ENCODE measurements around the gene MAP1LC3A. TPM values are rescaled to one million over a fixed set of nuclear protein-coding genes. Genes with fewer than 3 reads are reported as not detected.
A peak's percentile ranks its signal among the peaks of the same experiment; 100 is the strongest.

Gene MAP1LC3A
- total and polyA plus RNA-seq, 12 donors = 61.5 to 137 (median 74.6) TPM

DNA sequence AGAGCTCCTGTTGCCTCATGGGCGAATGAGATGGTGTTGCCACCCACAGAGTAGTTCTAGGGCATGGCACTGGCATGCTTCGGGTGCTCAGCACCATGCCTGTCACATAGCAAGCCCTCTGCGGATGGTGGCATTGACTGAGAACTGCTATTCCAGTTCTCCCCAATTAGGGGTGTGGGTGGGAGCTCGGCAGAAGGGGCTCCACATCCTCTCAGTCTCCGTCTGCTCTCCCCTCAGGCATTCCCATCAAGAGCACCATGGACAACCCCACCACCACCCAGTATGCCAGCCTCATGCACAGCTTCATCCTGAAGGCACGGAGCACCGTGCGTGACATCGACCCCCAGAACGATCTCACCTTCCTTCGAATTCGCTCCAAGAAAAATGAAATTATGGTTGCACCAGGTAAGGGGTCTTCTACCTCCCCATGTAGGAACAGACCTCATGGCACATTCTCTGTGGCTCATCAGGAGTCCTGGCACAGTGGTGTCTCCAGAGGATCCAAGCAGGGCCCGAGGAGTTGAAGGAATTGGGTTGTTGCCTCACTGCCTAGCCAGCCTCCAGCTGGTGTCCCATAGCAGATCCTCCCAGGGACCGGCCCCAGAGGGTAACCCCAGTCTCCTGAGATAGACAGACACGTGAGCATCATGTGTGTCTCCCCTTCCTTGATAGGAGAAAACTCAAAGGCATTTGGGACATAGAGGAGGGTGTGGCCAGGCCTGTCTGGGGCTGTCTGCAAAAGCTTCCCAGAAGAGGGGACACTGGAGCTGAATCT lies 23.9 kb upstream of the MAP1LC3A start:
- ATAC-seq = no peak
- H3K27ac ChIP-seq = no peak overlapping the region
- no peaks in the 10 kb centered on the region for H3K27me3 ChIP-seq
- peaks cover 0 to 100% (median 46%) of the 10 kb centered on the region in 9 donors for H3K36me3 ChIP-seq
- no peak for DNase-seq
- no peak overlapping the region for H3K4me3 ChIP-seq
- peaks cover 0 to 32% (median 12%) of the 10 kb centered on the region in 9 donors for H3K4me1 ChIP-seq
- 88 to 91% methylated on average over 15 of the region's 15 CpGs for WGBS, 2 donors
- TF ChIP-seq, protein P1, sequence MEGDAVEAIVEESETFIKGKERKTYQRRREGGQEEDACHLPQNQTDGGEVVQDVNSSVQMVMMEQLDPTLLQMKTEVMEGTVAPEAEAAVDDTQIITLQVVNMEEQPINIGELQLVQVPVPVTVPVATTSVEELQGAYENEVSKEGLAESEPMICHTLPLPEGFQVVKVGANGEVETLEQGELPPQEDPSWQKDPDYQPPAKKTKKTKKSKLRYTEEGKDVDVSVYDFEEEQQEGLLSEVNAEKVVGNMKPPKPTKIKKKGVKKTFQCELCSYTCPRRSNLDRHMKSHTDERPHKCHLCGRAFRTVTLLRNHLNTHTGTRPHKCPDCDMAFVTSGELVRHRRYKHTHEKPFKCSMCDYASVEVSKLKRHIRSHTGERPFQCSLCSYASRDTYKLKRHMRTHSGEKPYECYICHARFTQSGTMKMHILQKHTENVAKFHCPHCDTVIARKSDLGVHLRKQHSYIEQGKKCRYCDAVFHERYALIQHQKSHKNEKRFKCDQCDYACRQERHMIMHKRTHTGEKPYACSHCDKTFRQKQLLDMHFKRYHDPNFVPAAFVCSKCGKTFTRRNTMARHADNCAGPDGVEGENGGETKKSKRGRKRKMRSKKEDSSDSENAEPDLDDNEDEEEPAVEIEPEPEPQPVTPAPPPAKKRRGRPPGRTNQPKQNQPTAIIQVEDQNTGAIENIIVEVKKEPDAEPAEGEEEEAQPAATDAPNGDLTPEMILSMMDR (IDR thresholded peaks at IDR 0.05) = no peak
- H3K9me3 ChIP-seq = no peaks in the 10 kb centered on the region
- intact Hi-C loops (cut with DNase I) = loop anchor here in 7 of 10 donors (5.0 to 10.0 kb wide), 3 partner anchors 170 to 220 kb away; partner anchors contain the start of gene TP53INP2 (in 1 of the 7)

DNA sequence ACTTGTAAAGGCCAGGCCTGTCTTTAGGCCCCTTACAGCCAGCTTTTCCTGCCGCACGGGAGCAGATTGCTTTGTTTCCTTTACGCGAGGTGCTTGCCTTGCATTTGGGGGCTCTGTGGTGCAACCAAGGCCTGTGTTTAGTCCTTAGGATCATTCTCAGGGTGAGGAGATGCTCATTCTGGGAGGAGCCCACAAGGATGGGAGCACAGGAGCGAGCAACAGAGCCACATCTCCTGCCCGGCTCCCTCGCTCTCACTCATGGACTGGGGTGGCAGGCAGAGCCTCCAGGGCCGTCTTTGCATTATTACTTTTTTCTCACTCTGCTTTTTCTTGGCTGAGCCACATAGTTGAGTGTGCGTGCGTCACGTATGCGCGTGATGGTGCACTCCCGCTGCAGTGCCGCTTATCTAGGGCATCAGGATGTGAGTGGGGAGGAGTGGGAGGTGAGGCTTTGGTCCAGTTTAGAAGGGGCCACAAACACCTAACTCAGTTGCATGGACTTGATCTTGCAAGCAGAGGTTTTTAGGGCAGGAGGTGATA lies 23.1 kb upstream of the MAP1LC3A start:
- TF ChIP-seq, protein P1 (IDR thresholded peaks at IDR 0.05) = no peak
- no peak for DNase-seq
- no peak for ATAC-seq
- peaks cover 0 to 24% (median 5%) of the 10 kb centered on the region in 9 donors for H3K4me1 ChIP-seq
- intact Hi-C loops (cut with DNase I) = loop anchor here in 7 of 10 donors (5.0 to 10.0 kb wide), 3 partner anchors 169 to 219 kb away; partner anchors contain the start of gene TP53INP2 (in 1 of the 7)
- H3K9me3 ChIP-seq = no peaks in the 10 kb centered on the region
- peaks cover 0 to 100% (median 50%) of the 10 kb centered on the region in 9 donors for H3K36me3 ChIP-seq
- H3K27ac ChIP-seq = no peak overlapping the region
- H3K27me3 ChIP-seq = no peaks in the 10 kb centered on the region
- WGBS, 2 donors = 94 to 95% methylated on average over 15 of the region's 15 CpGs
- no peak overlapping the region for H3K4me3 ChIP-seq

- Histone ChIP-seq H3K27ac (no peak overlapping the region), H3K36me3 (peaks cover 0 to 100% (median 54%) of the 10 kb centered on the region in 9 donors), H3K4me1 (peaks cover 0 to 23% (median 2%) of the 10 kb centered on the region in 9 donors), H3K4me3 (no peak overlapping the region), H3K9me3 (no peaks in the 10 kb centered on the region), H3K27me3 (no peaks in the 10 kb centered on the region)
- TF ChIP-seq, protein P1 (IDR thresholded peaks at IDR 0.05) = no peak
- 90 to 91% methylated on average over 2 of the region's 2 CpGs for WGBS, 2 donors
- DNase-seq = no peak
- ATAC-seq = no peak
- intact Hi-C loops (cut with DNase I) = loop anchor here in 7 of 10 donors (5.0 to 10.0 kb wide), 3 partner anchors 169 to 219 kb away; partner anchors contain the start of gene TP53INP2 (in 1 of the 7)
Measured at GRCh38 chr20:34535857-34536256, 22.7 kb upstream of the MAP1LC3A start.

GRCh38 chr20:34536798-34537394 lies 21.6 kb upstream of the MAP1LC3A start:
- Histone ChIP-seq H3K27me3 (no peaks in the 10 kb centered on the region), H3K4me1 (peaks cover 0 to 24% (median 7%) of the 10 kb centered on the region in 9 donors), H3K9me3 (no peaks in the 10 kb centered on the region), H3K27ac (no peak overlapping the region), H3K36me3 (peaks cover 0 to 100% (median 64%) of the 10 kb centered on the region in 9 donors), H3K4me3 (no peak overlapping the region)
- TF ChIP-seq, protein P1 (IDR thresholded peaks at IDR 0.05) = peak in 8 of 9 donors; percentile 28 to 65 (median 54)
- WGBS, 2 donors = 54 to 66% methylated on average over 10 of the region's 10 CpGs
- DNase-seq (peak; percentile 61 to 70), ATAC-seq (peak; percentile 57 to 77 (median 72))
- intact Hi-C loops (cut with DNase I) = loop anchor here in 7 of 10 donors (5.0 to 10.0 kb wide), 3 partner anchors 168 to 218 kb away; partner anchors contain the start of gene TP53INP2 (in 1 of the 7)
